Activated CD8-positive, alpha-beta memory T cell treated with anti-CD3 and anti-CD28 coated beads for 4 hours (primary cell): Measurements from ENCODE around the gene NSMCE4A.
"Not testable (repeated sequence)": the region's sequence is repeated elsewhere in the genome, so short reads cannot be mapped to it uniquely, and the experiment has no call there.

ENCODE experiments used
- DNase-seq, 2 donors: peaks; one replicate each; pipeline ENCODE4 v3.0.0-alpha.2; 2020; ENCODE audit warnings: low read depth in 2 of 2

The NSMCE4A gene, protein sequence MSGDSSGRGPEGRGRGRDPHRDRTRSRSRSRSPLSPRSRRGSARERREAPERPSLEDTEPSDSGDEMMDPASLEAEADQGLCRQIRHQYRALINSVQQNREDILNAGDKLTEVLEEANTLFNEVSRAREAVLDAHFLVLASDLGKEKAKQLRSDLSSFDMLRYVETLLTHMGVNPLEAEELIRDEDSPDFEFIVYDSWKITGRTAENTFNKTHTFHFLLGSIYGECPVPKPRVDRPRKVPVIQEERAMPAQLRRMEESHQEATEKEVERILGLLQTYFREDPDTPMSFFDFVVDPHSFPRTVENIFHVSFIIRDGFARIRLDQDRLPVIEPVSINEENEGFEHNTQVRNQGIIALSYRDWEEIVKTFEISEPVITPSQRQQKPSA

DNA sequence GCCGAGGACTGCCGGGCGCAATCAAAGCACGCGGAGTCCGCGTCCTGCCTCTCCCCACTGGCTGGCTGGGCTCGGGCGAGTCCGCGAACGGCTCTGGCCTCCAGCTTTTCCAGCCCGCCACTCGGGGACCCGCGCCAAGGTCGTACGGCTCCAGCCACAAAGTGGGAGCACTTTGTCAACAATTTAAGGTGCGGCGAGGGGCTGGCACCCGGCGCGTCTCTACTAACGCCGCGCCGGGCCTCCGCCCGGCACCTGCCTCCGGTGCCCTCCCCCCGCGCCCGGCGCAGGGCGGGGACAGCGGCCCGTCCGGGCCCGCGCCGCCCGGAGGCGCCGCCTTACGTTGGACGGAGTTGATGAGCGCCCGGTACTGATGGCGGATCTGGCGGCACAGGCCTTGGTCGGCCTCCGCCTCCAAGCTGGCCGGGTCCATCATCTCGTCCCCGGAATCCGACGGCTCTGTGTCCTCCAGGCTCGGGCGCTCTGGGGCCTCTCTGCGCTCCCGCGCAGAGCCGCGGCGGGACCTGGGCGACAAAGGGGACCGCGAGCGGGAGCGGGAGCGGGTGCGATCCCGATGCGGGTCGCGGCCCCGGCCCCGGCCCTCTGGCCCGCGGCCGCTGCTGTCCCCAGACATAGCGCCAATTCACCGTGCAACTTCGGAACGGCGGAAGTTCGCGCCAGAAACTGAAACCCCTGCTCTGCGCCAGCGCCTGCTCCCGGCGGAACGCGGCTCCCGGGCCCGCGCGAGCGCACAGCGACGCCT is at the start of gene NSMCE4A:
Gene NSMCE4A (minus strand): TSS at position 683 of the 760 bp plus-strand sequence. CDS start 52 bp downstream, at position 631.
- peak; percentile 39 to 45 for DNase-seq

DNA sequence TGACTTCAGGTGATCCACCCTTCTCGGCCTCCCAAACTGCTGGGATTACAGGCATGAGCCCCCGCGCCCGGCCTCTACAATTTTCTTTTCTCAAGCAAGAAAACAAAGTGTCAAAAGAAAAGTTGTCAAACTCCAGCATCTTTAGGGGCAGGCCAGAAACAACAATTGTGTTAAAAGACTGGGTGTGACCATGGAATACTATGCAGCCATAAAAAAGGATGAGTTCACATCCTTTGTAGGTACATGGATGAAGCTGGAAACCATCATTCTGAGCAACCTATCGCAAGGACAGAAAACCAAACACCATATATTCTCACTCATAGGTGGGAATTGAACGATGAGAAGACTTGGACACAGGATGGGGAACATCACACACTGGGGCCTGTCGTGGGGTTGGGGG is 48.2 kb upstream of the NSMCE4A start:
- DNase-seq, result not testable (repeated sequence)

DNA sequence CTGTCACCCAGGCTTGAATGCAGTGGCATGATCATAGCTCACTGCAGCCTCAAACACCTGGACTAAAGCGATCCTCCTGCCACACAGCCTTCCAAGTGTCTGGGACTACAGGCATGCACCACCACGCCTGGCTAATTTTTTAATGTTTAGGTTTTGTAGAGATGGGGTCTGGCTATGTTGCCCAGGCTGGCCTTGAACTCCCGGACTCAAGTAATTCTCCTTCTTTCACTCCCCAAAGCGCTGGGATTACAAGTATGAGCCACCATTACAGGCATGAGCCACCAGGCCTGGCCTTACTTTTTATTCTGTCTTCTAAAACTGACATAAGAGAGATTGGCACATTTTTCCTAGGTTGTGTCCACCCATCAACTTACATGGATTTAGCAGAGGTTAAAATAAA is 47.3 kb upstream of the NSMCE4A start:
- no peak for DNase-seq

DNA sequence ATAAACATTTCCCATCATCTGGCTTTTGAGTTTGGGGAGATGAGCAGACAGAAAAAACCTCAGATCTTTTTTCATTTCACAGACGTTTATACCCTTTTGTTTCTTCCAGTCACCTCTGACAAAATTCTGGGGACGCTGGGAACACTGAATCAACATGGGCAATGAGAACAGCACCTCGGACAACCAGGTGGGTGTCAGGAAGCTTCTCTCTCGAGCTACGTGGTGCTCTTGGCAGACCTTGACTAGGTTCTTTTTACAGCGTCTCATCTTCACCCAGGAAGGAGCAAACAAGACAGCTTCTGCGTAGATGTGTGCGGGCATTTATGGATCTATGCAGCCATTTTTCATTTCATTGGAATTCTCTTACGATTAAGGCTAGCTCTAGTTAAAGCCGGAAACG is 46.8 kb upstream of the NSMCE4A start:
- no peak for DNase-seq

DNA sequence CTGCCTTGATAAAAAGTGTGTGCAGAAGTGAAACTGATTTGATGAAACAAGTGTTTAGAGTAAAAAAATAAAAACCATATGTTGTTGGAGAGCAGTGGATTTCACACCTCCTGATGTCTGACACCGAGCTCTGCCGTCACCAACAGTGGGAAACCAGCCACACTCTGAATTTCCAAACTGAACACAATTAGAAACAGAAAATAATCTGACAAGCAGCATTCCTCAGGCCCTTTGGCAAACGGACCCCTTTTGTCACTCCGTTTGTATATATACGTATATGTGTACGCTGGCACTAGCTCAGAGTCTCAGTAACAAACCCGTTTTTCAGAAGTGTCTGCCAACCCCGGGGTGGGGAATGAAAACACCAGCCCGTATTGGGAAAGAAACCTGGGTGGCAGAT is 46.4 kb upstream of the NSMCE4A start:
- DNase-seq, result no peak

DNA sequence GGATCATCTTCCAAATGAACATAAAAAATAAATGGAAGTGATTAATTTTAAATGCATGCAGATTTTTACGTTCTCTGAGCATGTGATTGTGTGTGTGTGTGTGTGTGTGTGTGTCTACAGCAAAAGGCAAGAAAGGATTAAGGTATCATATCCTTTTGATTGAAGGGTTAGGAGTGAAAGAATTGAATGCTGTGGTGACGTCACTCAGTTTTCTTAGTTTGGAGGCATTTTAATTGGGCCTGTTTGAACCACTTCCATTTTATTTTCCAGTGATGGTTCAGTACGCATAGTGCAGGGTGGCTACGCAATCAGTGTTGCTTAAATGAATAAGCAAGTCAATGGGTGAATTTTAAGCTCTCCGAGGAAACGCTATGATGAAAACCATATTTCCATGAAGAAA is 45.2 kb upstream of the NSMCE4A start:
- DNase-seq, result no peak

DNA sequence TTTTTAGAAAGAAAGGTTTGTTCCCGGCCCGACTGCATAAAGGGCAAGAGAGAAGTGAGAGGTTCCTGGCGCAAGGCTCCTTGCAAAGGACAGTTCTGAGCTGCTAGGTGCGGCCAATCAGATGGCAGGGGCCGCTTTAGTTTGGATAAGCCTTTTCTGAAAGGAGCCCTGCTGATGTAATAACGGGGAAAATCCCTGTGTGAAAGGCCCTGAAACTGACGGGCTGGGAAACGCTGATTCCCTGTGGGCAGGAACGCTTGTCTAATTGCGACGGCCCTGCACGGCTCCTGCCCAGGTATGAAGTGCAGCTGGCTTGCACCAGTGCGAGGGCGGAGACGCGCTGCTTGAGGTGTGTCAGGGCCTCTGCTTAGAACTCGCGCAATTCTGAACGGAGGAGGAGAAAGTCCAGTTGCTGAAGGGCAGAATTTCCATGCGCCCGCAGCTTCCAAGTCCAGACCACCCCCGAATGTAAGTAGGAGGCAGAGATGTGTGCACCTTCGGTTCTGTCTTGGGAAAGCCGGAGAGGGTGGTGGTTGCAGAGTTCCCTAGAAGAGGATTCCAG is 44.5 kb upstream of the NSMCE4A start:
- DNase-seq, result no peak

DNA sequence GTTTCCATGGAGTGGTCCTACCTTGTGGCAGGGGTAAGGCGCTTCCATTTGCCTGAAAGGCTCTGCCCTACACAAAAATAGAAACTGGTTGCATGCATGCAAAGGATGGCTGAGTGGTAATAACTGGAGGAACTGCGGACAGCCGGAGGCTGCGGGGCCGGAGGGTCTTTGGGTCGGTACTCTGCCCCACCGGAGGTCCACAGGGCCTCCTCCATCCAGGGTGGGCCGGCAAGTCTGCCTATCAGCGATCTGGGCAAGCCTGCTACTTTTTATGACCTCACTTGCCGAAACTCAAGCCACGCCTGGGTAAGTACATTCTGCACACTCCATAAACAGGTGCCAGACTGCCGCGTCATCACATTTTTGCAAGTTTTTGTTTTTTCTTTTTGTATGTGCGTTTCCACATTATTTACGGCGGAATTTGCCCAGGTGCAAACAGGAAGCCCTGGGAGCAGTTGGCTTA is 44.0 kb upstream of the NSMCE4A start:
- no peak for DNase-seq

DNA sequence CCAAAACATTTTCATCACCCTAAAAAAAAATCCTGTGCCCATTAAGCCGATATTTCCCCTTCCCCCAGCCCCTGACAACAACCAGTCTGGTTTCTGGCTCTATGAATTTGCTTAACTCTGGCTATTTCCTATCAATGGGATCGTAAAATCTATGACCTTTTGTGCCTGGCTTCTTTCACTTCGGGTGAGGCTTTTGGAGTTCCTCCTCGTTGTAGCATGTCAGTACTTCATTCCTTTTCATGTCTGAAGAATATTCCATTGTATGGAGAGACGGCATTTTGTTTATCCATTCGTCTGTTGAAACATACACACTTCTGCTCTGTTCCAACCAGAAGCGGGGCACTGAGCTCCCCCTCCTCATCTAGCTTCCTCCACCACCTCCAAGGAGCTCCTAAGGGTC is 43.5 kb upstream of the NSMCE4A start:
- DNase-seq, result no peak

DNA sequence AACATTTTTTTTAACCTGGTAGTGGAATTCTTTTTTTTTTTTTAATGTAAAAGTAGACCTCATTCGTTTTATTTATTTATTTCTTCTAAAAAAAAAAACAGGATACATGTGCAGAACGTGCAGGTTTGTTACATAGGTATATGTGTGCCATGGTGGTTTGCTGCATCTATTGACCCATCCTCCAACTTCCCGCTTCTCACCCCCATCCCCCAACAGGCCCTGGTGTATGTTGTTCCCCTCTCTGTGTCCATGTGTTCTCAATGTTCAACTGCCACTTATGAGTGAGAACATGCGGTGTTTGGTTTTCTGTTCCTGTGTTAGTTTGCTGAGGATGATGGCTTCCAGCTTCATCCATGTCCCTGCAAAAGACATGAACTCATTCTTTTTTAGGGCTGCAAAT is 42.9 kb upstream of the NSMCE4A start:
- DNase-seq, result not testable (repeated sequence)

DNA sequence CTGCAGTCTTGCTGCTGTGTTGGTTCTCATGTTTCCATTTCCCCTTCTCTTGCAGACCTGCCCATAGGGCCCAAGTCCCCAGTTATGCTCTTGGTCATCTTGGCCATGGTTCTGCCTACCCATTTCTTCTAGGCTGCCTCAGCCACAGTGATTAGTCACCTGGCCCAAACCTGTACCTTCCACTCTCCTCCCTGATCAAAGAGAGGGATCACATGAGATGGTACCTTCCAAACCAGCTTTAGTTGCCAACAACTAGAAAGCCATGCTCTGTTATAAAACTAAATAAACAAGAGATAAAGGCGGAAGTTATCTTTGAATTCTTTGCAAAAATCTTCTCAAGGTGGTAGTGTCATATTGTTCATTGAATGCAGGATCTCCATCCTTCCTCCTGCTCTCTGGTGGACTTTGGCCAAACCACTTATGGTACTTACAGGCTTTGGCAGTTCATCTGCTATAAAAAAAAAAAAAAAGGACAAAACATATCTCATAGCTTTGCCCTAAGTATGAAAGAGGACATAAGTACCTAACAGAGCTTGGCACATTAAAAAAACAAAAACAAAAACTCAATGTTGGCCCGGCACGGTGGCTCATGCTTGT is 39.7 kb upstream of the NSMCE4A start:
- no peak for DNase-seq

DNA sequence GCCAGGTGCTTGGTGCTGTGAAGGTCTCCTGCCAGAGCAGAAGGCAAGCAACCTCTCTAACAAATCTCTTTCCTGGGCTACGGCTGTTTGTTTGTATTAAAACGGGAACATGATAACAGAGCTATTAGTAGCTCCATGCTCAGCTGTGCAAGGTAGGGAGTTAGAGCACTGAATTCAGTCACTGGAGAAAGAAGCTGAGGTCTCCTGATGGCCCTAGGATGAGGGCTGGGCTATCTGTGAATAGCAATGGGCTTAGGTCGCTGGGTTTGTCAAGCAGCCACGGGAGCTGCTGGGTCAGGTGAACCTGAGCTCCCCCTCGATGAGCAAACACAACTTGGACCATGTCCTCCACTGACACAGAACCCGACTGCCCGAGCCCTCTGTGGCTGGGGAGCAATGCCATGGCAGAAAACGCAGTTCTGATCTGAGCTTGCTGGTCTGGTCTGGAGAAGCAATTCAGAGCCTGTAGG is 38.3 kb upstream of the NSMCE4A start:
- DNase-seq, result no peak

DNA sequence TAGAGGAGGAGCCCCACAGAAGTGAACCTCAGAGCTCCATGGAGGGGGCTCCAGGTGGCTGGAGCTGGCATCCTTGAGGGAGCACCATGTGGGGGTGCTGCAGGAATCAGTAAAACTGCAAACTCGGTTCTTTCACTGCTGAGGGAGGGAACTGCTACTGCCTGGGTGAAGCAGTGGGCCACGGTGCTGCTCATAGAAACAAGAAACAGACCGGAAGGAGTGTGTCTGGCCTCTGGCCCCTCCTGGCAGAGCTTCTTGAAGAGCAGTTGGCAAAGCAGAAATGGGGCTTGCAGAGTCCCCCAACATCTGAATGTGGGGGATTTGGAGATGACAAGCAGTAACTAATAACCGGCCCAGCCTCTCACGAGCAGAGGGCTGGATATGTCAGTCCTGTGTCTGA is 37.7 kb upstream of the NSMCE4A start:
- DNase-seq, result no peak

DNA sequence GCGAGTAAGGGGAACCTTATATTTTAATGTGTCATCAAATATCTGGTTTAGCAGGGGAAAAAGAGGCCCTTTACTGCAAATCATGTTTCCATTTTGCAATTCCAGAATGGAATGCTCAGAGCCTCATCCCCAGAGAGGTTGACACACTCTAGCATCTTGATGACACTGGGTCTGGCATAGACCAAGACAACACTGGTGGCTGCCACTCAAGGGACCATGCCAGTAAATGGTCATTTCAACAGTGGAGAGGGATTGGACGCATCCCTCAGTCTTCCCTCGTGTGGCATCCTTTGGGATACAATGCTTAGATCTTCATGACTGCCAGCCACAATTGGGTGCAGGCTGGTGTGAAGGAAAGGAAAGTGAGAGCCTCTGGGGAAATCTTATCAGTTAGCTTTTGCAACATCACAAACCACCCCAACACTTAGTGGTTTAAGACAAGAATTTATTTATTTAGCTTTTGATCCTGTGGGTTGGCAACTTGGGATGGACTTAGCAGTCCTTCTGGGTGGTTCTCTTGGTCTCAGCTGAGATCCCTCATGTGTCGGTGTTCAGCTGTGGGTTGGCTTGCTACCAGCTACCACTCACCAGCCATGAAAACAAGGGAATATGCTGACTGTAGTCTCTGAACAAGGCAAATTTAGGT is 35.5 kb upstream of the NSMCE4A start:
- no peak for DNase-seq

DNA sequence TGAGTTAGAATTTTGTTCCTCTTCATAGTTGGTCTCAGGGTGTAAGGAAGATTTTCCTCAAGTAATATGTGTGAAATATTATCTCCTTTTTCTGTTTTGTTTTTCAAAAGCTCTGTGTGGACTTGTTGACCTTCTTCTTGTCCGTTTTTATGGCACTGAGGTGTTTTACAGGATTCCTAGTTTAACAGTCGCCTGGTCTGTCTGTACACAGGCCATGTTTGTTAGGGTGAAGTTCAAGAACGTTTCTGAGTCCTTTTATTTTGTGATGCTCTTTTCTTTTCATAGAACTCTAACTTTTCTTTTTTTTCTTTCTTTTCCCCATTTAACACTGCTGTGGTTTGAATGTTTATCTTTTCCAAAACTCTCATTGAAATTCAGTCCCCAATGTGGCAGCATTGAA is 32.4 kb upstream of the NSMCE4A start:
- no peak for DNase-seq

DNA sequence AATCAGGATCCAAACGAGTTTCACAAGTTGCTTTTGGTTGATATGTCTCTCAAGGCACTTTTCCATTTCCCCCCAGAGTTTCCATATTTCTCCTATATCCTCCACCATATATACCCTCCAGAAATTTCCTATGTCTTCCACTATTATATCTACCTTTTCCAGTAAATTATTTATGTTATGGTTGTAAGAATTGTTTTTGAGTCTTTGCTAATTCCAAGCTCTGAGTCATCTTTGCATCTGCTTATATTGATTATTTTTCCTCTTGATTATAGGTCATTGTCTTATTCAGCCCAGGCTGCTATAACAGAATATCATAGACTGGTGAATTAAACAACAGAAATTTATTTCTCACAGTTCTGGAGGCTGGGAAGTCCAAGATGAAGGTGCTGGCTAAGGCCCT is 26.7 kb upstream of the NSMCE4A start:
- DNase-seq, result no peak

DNA sequence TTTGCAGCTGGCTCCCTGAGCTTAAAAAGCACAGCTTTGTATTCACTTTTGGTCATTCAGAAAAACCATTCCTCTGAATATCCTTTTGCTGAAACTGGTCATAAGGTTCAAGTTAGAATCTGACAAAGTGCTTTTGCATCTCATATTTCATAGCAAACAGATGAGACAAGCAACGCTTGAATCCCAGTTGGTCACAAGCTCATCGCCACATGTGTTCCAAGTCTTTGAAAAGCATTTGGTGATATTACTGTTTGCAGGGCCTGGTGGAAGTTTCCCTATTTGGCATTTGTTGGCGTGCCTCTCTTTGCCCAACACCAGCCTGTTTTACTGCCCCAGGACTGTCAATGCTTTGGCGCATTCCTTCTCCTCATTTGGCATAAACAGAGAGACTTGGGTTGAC is 24.3 kb upstream of the NSMCE4A start:
- DNase-seq, result no peak

DNA sequence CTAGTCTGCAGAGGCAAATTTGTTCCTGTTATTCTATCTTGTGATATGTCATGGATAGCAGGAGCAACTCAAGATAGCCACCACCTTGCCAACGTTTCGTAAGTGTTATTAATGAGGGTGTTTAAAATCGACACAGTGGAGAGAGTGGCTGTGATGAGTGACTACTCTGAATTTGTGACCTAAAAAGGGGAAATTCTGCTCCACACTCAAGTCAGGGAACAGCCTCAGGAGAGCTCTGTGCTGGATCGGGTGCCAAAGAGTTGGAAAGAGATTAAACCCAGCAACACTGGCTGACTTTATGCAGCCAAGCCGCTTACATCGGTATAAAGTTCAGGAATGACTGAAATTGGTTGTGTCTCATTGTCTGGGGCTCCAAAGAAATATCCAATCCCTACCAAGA is 23.4 kb upstream of the NSMCE4A start:
- DNase-seq, result no peak

DNA sequence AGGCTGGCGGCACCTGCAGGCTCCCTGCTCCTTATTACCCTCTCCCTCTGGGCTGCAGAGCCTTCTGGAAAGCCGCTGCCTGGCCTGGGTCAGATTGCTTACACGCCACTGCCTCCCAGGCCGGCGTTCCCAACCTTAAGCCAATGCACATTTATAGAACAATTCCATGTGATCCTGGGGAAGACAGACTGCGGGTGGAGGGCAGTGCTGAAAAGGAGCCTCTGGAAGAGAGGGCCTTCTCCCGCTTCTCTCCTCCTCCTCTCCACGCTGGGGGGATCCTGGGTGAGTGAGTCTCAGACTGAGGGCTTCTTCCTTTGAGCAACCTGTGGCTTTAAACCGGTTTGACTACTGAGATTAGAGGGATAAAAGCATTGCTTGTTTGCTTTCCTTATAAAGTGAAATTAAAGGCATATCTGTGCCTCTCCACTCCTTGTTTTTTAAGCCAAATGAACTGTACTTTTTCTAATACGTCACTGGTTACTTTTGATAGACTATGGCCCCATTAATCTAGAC is 19.5 kb upstream of the NSMCE4A start:
- DNase-seq, result no peak

DNA sequence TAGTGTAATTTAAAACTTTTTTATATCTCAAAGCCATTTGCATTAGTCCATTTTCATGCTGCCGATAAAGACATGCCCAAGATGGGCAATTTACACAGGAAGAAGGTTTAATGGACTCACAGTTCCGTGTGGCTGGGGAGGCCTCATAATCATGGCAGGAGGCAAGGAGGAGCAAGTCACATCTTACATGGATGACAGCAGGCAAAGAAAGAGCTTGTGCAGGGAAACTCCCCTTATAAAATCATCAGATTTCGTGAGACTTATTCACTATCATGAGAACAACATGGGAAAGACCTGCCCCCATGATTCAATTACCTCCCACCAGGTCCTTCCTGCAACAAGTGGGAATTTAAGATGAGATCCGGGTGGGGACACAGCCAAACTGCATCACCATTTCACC is 16.7 kb upstream of the NSMCE4A start:
- not testable (repeated sequence) for DNase-seq

DNA sequence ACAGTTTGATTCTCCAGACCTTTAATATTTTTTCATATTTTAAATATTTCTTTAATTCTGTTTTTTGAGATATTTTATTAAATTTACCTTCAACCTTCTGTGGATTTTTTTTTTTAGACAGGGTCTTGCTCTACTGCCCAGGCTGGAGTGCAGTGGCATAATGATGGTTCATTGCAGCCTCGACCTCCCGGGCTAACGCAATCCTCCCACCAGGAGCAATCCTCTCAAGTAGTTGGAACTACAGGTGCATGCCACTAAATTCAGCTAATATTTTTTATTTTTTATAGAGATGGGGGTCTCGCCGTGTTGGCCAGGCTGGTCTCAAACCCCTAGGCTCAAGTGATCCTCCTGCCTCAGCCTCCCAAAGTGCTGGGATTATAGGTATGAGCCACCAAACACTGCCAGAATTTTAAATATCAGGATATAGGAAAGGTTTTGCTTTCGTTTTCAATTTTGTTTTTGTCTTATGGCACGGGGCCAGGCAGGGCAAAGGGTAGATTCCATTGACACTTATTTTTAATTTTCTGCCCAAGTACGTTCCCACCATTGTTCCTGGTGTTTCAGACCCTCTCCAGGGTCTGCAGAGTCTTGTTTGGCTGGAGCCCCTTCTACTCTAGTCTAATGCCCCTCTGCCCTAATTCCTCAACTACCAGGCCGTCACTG is 15.1 kb upstream of the NSMCE4A start:
- DNase-seq, result no peak
